HepG2 (cell line): ENCODE data around the gene C16orf89.

Experiments used
- HDAC2 ChIP-seq: sonication (generic); formaldehyde crosslinking; IDR thresholded peaks from 2 replicates; pipeline ENCODE4 v1.4.0; 2020; ENCODE audit warnings: missing genetic modification reagents
- HDAC6 ChIP-seq: fragments of 200-600 bp; sonication (generic); IDR thresholded peaks from 2 replicates; pipeline ENCODE4 v1.7.0; 2017; ENCODE audit warnings: mild to moderate bottlenecking, antibody characterized with exemption, low read length, low read depth
- MXD4 ChIP-seq: IDR thresholded peaks from 2 replicates; pipeline ENCODE4 v1.6.1; 2016; ENCODE audit warnings: mild to moderate bottlenecking, missing biosample characterization, missing genetic modification reagents
- MYC ChIP-seq: sonication (generic); formaldehyde crosslinking; IDR thresholded peaks from 2 replicates; pipeline ENCODE4 v1.9.0; 2021; ENCODE audit warnings: missing genetic modification reagents, borderline replicate concordance
- REST ChIP-seq, 2 experiments: IDR thresholded peaks; 2 replicates each; pipeline ENCODE4 v1.6.1; 2011 to 2012; ENCODE audit warnings: low read length in 2 of 2, borderline replicate concordance in 1 of 2, low read depth in 1 of 2, mild to moderate bottlenecking in 1 of 2, moderate library complexity in 1 of 2
- ZBTB26 ChIP-seq: IDR thresholded peaks from 2 replicates; pipeline ENCODE4 v1.6.1; 2016; ENCODE audit warnings: missing compliant biosample characterization, missing genetic modification reagents, borderline replicate concordance
- ZBTB38 ChIP-seq: sonication (generic); formaldehyde crosslinking; IDR thresholded peaks from 2 replicates; pipeline ENCODE4 v1.5.1; 2020; ENCODE audit warnings: mild to moderate bottlenecking, missing genetic modification reagents
- TF ChIP-seq, protein P1 (sequence below): sonication (generic); formaldehyde crosslinking; IDR thresholded peaks from 2 replicates; pipeline ENCODE4 v1.5.0; 2020; ENCODE audit warnings: mild to moderate bottlenecking, missing genetic modification reagents, moderate library complexity

DNA sequence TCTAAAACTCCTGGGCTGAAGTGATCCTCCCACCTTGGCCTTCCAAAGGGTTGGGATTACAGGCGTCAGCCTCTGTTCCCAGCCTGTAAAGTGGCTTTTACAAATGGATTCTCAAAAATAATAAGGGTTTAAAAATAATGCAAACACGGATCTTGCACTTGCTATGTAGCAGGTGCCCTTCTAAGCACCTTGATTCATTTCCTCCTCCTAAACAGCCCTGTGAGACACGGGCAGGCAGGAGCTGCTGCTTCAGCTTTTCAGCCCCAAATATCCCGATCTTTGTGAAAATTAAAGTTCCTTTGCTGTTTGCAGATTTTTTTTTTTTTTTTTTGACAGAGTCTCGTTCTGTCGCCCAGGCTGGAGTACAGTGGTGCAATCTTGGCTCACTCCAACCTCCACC is 63.8 kb downstream of the C16orf89 start:
- TF ChIP-seq ZBTB26 (CRISPR knock-in tag), result no peak
- TF ChIP-seq REST (IDR thresholded peaks at IDR 0.05; ENCODE audit: borderline replicate concordance in 1 of 2, low read depth in 1 of 2, low read length in 2 of 2), result no peak
- TF ChIP-seq, protein P1, sequence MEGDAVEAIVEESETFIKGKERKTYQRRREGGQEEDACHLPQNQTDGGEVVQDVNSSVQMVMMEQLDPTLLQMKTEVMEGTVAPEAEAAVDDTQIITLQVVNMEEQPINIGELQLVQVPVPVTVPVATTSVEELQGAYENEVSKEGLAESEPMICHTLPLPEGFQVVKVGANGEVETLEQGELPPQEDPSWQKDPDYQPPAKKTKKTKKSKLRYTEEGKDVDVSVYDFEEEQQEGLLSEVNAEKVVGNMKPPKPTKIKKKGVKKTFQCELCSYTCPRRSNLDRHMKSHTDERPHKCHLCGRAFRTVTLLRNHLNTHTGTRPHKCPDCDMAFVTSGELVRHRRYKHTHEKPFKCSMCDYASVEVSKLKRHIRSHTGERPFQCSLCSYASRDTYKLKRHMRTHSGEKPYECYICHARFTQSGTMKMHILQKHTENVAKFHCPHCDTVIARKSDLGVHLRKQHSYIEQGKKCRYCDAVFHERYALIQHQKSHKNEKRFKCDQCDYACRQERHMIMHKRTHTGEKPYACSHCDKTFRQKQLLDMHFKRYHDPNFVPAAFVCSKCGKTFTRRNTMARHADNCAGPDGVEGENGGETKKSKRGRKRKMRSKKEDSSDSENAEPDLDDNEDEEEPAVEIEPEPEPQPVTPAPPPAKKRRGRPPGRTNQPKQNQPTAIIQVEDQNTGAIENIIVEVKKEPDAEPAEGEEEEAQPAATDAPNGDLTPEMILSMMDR, result no peak
- TF ChIP-seq ZBTB38 (CRISPR knock-in tag), result no peak
- TF ChIP-seq HDAC2 (CRISPR knock-in tag), result no peak
- no peak for TF ChIP-seq MYC (CRISPR knock-in tag)
- TF ChIP-seq HDAC6, result no peak
- TF ChIP-seq MXD4 (CRISPR knock-in tag), result no peak
